A673 (cell line): ENCODE measurements around the gene ZBTB20.

Experiments
- EZH2 ChIP-seq: fragments of 200-600 bp; sonication (generic); IDR thresholded peaks from 2 replicates; pipeline ENCODE4 v1.6.1; 2017; ENCODE audit warnings: borderline replicate concordance, low read depth, mild to moderate bottlenecking, mixed read lengths, antibody characterized with exemption, low read length; ENCODE audit not compliant: poor library complexity, severe bottlenecking
- TF ChIP-seq, protein P1 (sequence below): fragments of 300-800, 200-600 bp; sonication (generic); conservative IDR thresholded peaks from 2 replicates; pipeline ENCODE4 v1.5.1; 2017; ENCODE audit warnings: low read depth, mild to moderate bottlenecking, antibody characterized with exemption, low read length, moderate library complexity, mixed read lengths

DNA sequence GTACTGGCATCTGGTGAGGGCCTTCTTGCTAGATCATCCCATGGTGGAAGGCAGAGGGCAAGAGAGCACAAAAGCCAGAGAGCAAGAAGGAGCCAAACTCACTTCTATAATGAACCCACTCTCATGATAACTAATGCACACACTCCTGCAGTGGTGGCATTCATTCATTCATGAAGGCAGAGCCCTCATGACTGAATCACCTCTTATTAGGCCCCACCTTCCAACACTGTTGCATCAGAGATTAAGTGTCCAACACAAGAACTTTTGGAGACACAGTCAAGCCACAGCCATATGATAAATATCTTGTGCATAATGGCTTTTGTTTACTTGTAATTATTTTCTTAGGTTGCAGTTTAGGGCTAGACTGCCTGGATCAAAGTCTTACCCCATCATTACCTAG is 670.6 kb downstream of the ZBTB20 start:
- TF ChIP-seq, protein P1, sequence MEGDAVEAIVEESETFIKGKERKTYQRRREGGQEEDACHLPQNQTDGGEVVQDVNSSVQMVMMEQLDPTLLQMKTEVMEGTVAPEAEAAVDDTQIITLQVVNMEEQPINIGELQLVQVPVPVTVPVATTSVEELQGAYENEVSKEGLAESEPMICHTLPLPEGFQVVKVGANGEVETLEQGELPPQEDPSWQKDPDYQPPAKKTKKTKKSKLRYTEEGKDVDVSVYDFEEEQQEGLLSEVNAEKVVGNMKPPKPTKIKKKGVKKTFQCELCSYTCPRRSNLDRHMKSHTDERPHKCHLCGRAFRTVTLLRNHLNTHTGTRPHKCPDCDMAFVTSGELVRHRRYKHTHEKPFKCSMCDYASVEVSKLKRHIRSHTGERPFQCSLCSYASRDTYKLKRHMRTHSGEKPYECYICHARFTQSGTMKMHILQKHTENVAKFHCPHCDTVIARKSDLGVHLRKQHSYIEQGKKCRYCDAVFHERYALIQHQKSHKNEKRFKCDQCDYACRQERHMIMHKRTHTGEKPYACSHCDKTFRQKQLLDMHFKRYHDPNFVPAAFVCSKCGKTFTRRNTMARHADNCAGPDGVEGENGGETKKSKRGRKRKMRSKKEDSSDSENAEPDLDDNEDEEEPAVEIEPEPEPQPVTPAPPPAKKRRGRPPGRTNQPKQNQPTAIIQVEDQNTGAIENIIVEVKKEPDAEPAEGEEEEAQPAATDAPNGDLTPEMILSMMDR: no peak
- TF ChIP-seq EZH2: no peak
